GM21367 (cell line): ENCODE data around the gene TP73.

ENCODE experiments used
- ATAC-seq: cut with Tn5 transposase; IDR thresholded peaks from one replicate; pipeline ENCODE4 v1.9.1; 2021; ENCODE audit not compliant: unreplicated experiment

TP73 gene

DNA sequence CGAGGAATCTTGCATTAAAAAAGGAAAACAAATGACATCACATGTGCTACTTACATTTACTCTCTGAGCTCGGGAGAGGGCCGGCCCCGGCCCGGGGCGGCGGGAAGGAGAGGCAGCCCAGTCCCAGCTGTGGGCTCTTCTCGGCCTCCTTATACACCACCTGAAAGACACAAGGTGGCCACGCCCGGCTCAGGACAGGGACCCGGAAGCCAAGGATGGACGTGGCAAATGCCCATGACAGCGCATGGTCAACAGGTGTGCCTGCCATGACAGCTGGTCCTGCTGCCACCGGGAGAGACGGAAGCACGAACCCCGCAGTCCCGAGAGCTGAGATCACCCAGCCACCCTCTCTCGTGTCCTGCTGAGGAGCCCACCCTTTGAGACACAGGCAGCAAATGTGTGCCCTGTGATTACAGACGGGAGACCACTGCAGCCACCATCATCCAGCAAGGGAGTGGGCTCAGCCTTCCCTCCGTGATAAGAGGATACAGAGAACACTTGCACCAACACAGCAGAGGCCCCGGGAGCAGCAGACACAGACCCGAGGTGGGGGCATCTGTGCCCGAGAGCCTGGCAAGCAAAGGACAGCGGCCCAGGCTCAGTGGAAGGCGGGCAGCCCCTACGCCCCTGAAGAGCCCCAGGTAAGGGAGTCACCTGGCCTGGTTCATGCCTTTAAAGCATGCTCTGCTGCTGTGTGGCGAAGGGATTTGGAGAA is 18.8 kb upstream of the TP73 start:
- no peak for ATAC-seq

DNA sequence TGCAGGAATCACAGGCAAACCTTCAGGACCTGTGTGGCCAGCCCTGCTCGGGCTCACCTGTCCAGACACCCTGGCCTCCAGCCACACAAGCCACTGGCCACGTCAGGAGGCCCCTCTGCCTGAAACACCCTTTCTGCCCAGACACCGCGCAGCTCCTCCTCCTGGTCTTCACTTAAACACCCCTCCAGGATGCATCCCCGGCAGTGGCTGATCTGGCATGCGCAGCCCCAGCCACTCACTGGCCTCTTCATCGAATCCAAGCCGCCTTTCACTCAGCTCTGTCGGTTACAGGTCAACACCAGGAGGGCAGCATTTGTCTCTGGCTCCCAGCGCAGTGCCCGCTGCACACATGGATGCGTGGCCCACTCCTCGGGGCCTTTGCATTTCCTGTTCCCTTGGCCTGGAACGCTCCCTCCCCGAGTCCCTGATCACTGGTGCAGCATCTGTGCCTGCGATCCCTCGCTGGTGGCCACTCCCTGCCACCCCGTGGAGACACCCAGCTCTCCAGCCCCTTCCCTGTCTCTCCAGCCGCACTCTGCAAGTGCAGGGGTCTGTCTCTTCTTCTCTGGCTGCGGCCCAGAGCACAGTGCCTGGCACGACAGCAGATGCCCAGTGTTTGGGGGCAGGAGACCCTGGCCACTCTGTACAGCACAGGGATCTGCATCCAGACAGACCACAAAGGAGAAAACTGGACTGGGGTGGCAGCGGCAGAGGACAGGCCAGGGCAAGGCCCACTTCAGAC is 18.1 kb upstream of the TP73 start:
- ATAC-seq: no peak

- no peak for ATAC-seq
Measured at GRCh38 chr1:3636080-3636479, 16.2 kb upstream of the TP73 start.

- ATAC-seq: no peak
Measured at GRCh38 chr1:3636531-3636930, 15.8 kb upstream of the TP73 start.

DNA sequence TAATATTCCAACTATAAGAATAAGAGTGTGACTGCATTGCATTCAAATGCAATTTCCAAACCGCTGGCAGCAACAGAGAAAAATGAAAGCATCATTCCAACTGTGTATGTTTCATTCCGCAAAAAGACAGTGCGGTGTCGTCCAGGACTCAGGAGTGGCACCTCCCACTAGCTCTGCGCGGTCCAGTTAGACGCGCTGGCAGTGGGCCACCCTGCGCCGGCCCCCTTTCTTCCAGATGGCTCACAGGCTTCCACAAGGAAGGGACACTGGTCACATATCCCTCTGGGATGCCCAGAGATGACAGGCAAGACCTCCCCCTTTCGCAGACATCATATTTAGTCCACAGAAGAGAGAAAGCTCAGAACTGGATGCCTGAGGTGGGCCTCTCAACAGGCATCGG is 14.3 kb upstream of the TP73 start:
- ATAC-seq: no peak

- no peak for ATAC-seq
Measured at GRCh38 chr1:3638676-3639075, 13.6 kb upstream of the TP73 start.

DNA sequence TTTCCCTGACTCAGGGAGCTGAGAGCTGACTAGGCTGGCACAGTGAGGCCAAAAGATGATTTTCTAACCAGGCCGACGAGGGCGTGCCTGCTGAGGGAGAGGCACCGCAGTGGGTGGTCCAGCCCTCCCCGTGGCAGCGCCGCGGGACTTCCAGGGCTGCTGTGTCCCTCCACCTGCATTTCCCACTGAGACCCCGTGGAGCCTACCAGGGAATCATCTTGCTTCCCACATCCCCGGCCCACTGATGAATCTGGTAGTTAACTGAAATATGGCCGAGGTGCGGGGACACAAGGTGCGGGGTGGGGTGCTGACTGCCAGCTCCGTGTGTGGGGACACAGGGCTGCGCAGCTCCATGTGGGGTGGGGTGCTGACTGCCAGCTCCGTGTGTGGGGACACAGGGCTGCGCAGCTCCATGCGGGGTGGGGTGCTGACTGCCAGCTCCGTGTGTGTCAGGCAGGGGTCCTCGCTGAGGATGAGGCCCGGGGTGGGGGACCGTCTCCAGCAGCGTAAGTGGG is 12.9 kb upstream of the TP73 start:
- ATAC-seq: no peak

- no peak for ATAC-seq
Measured at GRCh38 chr1:3640121-3640837, 12.0 kb upstream of the TP73 start.

GRCh38 chr1:3641046-3641760 is 11.1 kb upstream of the TP73 start:
- ATAC-seq: no peak

DNA sequence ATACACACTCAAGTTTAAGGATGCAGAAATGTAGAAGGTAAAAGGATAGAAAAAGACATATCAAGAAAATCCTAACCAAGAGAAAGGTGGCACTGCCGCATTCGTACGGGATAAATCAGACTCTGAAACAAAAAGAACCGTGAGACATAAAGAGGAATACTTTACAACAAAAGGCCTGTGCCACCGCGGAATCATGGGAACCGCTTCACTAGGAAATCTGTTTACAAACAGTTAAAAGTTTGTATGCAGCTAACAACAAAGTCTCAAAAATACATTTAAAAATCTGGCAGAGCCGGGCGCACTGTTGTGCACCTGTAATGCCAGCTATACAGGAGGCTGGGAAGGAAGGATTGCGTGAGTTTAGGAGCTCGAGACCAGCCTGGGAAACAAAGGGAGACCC is 10.5 kb upstream of the TP73 start:
- no peak for ATAC-seq

DNA sequence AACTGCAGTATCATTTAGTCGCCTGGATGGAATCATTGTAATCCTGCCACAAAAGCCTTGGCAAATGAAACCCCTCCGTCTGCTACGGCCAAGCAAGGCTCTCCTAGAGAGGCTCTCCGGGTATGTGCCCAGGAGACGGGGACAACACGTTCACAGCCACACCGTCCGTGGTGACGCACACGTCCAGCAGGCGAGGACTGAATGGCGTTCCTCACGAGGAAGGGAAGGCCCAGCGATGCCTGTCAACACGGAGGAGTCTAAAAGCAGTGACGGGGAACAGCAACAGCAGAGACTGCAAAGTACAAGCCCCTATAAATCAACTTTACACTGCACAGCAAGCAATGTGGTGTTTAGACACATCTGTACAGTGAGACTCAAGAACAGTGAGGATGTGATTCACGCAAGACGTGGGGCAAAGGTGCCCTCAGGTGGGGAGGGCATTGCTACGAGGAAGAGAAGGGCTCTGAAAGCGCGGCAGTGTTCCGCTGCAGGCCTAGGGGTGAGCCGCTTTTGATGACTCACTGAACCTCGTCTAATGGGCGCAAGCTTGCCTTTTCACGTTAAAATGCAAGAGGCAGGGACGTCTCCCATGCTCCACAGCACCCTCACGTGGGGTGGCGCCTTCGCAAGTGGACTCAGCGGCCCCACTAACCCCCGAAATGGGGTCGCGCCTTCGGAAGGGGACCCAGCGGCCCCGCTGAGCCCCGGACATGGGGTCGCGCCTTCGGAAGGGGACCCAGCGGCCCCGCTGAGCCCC is 9.2 kb upstream of the TP73 start:
- no peak for ATAC-seq

DNA sequence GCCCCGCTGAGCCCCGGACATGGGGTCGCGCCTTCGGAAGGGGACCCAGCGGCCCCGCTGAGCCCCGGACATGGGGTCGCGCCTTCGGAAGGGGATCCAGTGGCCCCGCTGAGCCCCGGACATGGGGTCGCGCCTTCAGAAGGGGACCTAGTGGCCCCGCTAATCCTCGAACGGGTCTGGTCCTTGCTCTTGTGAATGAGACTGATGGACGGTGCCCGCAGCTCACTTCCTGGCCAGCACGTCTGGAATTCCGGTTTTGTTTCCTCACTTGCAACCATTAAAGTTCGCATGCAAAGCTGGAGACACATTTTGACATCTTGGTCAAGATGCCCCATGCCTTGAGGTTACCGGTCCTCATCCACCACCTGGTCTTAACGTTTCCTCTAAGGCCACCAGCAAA is 8.0 kb upstream of the TP73 start:
- no peak for ATAC-seq

DNA sequence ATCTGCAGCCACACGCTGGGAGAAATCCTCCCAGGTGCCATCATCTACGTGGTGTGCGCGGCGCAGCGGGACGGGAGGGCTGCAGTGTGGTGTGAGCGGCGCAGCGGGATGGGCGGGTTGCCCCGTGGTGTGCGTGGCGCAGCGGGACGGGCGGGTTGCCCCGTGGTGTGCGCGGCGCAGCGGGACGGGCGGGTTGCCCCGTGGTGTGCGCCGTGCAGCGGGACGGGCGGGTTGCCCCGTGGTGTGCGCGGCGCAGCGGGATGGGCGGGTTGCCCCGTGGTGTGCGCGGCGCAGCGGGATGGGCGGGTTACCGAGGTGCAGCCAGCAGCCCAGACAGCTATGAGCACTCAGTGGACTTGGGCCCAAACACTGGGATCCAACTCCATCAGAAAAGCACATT is 7.1 kb upstream of the TP73 start:
- ATAC-seq: no peak

DNA sequence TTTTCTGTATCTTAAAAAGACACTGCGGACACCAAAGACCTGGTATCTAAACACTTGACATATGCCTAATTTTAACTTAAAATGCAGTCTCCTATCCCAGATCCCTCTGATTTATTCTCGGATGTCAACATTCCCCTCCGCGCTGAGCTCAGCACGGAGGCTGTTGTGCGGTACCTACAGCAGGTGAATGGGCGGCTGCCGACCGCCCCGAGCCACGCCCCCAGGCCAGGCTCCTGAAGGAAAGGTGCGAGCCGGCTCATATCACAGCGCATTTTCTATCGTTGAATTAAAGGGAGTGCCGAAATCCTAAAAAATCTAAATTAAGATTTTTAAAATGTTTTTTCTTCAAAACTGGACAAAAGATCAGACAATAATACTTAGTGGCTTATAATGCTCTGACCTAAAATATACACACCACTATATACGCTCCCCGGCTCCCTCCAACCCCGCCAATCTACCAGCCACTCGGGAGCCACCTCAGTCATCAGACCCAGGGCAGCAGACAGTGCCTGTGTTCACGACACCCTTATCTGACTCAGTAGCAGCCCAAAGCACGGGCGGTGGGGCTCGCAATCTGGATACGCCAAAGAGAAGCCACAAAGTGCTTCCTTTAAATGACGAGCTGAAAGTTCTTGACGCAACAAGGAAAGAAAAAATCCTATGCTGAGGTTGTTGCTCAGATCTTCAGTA is 6.5 kb upstream of the TP73 start:
- ATAC-seq: no peak

DNA sequence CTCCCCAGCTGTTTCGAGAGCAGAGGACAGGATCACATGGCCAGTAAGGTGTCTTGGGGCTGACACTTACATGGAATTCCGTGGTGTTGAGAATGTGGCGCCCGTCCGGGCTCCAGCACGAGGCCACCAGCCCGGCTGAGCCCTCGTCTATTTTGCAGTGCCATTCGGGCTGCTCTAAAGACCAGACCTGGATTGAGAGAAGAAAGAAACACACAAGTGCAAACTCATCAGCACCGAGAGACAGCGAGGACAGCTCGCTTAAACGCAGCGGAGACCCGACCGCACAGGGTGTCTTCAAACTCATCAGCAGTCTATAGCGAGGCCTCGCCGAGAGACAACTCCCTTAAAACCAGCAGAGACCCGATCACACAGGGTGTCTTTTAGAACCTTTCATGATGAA is 5.7 kb upstream of the TP73 start:
- ATAC-seq: no peak

GRCh38 chr1:3649342-3650247 is 2.7 kb upstream of the TP73 start, which contains the start of gene WRAP73:
Gene WRAP73, minus strand, starts transcription at chr1:3650103. Its CDS starts 104 bp downstream, at chr1:3649999.
- peak; percentile 66 for ATAC-seq

DNA sequence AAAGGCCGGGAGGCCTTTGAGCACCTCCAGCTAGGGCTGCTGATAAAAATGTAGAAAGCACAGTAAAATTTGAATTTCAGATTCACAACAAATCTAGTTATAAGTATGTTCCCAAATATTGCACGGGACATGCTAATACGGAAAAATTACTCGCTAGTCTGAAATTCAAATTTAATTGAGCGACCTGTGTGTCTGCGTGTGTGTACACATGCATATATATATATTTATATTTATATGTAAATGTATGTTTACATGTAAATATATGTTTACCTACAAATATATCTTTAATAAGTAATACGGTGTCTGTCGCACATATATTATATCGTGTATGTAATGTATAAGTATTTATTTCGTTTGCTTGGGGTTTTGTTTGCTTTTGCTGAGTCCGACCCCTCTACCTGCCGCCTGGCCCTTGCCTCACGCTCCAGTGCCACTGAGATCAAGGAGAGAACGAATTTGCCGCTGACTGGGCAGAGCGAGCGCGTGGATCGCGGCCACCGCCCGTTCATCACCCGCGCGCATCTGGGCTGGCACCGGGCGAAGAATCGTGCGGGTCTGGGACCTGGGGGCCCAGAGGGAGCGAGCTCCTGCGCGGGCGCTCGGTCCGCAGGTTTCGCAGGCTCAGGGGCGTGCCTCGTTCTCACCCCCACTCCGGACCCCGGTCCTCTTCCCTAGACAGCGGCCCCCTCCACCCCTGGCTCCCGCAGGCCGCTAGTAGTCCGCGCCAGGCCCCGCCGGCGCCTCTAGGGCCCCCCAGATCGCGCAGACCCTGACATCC is 1.9 kb upstream of the TP73 start:
- ATAC-seq: no peak
